Ovary (tissue), 3 donors: ENCODE results near the gene SSR1.

ENCODE experiments used
- EP300 ChIP-seq: sonication (generic); formaldehyde crosslinking; IDR thresholded peaks from one replicate; pipeline ENCODE4 v1.6.1; 2017; ENCODE audit warnings: antibody characterized with exemption
- POLR2A ChIP-seq: fragments of 450-650 bp; IDR thresholded peaks from one replicate; pipeline ENCODE4 v1.6.1; 2017; ENCODE audit warnings: antibody characterized with exemption, mild to moderate bottlenecking, moderate library complexity
- TF ChIP-seq, protein P1 (sequence below), 3 donors: fragments of 450-650 bp in 2 of 3; fragments of 200-600 bp in 1 of 3; IDR thresholded peaks; one replicate each; pipeline versions ENCODE4 v1.5.1 to v1.8.0; 2016 to 2022; ENCODE audit warnings: antibody characterized with exemption in 3 of 3, mild to moderate bottlenecking in 1 of 3
- donor health status: DM: no; HTN: no; CAD: no.

- TF ChIP-seq, protein P1, sequence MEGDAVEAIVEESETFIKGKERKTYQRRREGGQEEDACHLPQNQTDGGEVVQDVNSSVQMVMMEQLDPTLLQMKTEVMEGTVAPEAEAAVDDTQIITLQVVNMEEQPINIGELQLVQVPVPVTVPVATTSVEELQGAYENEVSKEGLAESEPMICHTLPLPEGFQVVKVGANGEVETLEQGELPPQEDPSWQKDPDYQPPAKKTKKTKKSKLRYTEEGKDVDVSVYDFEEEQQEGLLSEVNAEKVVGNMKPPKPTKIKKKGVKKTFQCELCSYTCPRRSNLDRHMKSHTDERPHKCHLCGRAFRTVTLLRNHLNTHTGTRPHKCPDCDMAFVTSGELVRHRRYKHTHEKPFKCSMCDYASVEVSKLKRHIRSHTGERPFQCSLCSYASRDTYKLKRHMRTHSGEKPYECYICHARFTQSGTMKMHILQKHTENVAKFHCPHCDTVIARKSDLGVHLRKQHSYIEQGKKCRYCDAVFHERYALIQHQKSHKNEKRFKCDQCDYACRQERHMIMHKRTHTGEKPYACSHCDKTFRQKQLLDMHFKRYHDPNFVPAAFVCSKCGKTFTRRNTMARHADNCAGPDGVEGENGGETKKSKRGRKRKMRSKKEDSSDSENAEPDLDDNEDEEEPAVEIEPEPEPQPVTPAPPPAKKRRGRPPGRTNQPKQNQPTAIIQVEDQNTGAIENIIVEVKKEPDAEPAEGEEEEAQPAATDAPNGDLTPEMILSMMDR (IDR thresholded peaks at IDR 0.05), result no peak
- no peak for TF ChIP-seq EP300
- no peak for TF ChIP-seq POLR2A
Observed at GRCh38 chr6:7235712-7236305, 77.2 kb downstream of the SSR1 start.
